Suprapubic skin (tissue), 4 donors: ENCODE measurements around the gene ZNF213.

Experiments
- EP300 ChIP-seq: sonication (generic); formaldehyde crosslinking; IDR thresholded peaks from one replicate; pipeline ENCODE4 v1.6.1; 2017; ENCODE audit warnings: antibody characterized with exemption
- POLR2A ChIP-seq, 2 donors: fragments of 450-650 bp; IDR thresholded peaks; one replicate each; pipeline ENCODE4 v1.6.1; 2017; ENCODE audit warnings: antibody characterized with exemption in 2 of 2, mild to moderate bottlenecking in 2 of 2, moderate library complexity in 2 of 2
- POLR2AphosphoS5 ChIP-seq, 3 donors: sonication (generic); formaldehyde crosslinking; IDR thresholded peaks; one replicate each; pipeline ENCODE4 v1.6.1; 2017; ENCODE audit warnings: antibody characterized with exemption in 3 of 3
- TF ChIP-seq, protein P1 (sequence below), 2 donors: fragments of 200-600 bp in 1 of 2; fragments of 450-650 bp in 1 of 2; sonication (generic) in 1 of 2; IDR thresholded peaks; one replicate each; pipeline ENCODE4 v1.5.1; 2016 to 2019; ENCODE audit warnings: antibody characterized with exemption in 2 of 2, mild to moderate bottlenecking in 1 of 2, moderate library complexity in 1 of 2

DNA sequence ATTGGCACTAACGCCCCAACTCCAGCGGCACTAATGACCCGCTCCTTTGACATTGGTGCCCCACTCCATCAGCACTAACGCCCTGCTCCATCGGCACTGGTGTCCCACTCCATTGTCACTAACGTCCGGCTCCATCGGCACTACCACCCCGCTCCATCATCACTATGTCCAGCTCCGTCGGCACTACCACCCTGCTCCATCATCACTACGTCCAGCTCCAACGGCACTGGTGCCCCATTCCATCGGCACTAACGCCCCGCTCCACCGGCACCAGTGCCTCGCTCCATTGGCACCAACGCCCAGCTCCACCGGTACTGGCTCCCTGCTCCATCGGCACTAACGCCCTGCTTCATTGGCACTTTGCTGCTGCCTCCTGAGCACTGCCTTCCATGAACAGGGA, 7.5 kb downstream of the ZNF213 start:
- TF ChIP-seq, protein P1, sequence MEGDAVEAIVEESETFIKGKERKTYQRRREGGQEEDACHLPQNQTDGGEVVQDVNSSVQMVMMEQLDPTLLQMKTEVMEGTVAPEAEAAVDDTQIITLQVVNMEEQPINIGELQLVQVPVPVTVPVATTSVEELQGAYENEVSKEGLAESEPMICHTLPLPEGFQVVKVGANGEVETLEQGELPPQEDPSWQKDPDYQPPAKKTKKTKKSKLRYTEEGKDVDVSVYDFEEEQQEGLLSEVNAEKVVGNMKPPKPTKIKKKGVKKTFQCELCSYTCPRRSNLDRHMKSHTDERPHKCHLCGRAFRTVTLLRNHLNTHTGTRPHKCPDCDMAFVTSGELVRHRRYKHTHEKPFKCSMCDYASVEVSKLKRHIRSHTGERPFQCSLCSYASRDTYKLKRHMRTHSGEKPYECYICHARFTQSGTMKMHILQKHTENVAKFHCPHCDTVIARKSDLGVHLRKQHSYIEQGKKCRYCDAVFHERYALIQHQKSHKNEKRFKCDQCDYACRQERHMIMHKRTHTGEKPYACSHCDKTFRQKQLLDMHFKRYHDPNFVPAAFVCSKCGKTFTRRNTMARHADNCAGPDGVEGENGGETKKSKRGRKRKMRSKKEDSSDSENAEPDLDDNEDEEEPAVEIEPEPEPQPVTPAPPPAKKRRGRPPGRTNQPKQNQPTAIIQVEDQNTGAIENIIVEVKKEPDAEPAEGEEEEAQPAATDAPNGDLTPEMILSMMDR (IDR thresholded peaks at IDR 0.05): no peak
- no peak for TF ChIP-seq EP300
- no peak for TF ChIP-seq POLR2A (IDR thresholded peaks at IDR 0.05)
- no peak for TF ChIP-seq POLR2AphosphoS5 (IDR thresholded peaks at IDR 0.05)
